GM18520 (cell line): ENCODE measurements around the gene TTC23L.
A peak's percentile ranks its signal among the peaks of the same experiment; 100 is the strongest.

Experiments
- ATAC-seq: cut with Tn5 transposase; IDR thresholded peaks from one replicate; pipeline ENCODE4 v1.9.1; 2021; ENCODE audit not compliant: unreplicated experiment

The TTC23L gene

DNA sequence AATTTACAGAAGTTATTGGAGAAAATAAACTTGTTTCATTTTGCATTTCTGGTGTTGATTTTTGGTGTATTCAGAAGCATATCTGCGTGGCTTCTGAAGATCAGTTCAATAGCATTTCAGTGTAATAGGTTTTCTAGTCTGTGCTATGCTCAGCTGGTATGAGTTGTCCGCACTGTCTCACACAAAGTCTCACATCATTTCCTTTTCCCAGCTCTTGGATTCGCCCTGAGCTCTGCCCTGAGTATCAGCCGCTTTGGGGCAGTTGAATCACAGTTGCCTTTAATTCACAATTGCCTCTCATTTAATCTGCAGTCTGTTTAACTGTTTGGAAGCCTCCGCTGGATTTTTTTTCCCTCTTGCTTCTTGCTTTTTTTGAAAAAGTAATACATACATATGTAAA, 6.4 kb upstream of the TTC23L start:
- no peak for ATAC-seq

DNA sequence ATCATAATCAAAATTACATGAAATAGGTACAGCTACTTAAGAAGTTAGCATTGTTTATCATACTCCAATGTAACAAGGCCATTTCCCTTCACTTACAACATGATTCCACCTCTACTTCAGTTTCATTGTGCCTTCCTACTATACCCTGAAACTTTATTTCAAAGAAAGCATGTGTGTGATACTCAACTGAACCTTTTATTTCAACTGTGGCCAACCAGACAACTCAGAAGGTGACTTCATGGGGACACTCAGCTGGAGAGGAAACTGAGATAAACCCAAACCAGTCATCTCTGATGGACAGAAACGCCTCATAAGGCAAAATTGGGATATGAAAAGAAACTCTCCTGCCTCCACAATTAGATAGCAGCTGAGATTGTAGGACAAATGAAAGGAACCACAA, 5.9 kb upstream of the TTC23L start:
- ATAC-seq: no peak

DNA sequence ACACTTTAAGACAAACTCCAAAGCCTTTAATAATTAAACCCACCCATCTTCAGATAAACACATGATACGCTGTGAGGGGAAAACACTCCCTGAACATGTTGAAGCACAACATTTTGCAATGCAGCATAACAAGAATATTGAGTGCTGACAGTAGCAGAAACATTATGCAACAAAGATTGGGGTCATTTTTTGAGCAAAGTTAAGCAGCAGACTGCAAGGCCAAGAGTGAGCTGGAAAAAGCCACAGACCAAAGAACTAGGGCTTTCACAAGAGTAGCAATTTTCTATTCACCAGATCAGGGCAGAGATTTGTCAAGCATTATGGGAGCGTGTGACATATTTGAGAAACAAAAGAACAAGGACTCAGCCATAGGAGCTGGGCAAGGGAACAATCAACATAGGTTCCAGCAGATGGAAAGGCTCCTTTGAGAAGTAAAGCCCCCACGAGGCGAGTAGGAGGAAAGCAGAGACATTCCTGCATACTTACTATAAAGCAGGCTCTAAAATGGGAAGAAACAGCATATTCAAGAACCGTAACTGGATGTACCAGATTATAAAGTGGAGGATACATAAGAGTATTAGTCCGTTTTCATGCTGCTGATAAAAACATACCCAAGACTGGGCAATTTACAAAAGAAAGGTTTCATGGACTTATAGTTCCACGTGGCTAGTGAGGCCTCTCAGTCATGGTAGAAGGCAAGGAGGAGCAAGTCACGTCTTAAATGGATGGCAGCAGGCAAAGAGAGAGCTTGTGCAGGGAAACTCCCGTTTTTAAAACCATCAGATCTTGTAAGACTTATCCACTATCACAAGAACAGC, 4.8 kb upstream of the TTC23L start:
- no peak for ATAC-seq

DNA sequence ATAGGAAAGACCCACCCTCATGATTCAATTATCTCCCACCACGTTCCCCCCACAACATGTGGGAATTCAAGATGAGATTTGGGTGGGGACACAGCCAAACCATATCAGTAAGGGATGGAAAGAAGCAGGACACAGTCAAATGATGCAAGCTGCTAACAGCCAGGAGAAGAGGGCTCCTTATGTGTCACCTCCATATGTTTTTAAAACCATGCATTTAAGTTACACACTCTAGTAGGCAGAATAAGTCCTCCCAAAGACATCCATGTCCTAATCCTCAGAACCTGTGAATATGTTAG, 4.2 kb upstream of the TTC23L start:
- ATAC-seq: no peak

- ATAC-seq: no peak
These were observed 3.3 kb upstream of the TTC23L start for GRCh38 chr5:34835664-34836063.

GRCh38 chr5:34841816-34842215, 2.9 kb downstream of the TTC23L start:
- ATAC-seq: no peak

- ATAC-seq: no peak
These were observed 3.6 kb downstream of the TTC23L start for GRCh38 chr5:34842554-34842953.

- no peak for ATAC-seq
These were observed 4.5 kb downstream of the TTC23L start for GRCh38 chr5:34843497-34843896.

- ATAC-seq: no peak
These were observed 5.1 kb downstream of the TTC23L start for GRCh38 chr5:34844106-34844505.

- no peak for ATAC-seq
These were observed 6.0 kb downstream of the TTC23L start for GRCh38 chr5:34844999-34845398.

DNA sequence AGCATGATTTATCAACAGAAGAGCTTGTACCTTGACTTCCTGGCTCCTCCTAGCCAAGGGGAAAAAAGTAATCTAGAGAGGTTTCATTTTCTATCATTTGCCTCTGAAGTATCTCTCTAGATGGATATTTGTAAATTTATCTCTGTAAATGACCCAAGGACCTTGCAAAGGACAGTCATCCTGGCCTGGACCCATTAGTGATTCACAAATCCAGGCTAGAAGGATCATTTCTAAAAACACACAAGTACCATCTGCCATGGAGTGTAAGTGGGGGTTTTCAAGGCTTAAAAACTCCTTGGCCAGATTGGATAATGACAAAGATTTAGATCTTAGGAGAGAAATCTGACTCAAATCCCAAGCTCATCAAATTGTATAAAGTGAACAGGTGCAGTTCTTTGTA, 8.1 kb downstream of the TTC23L start:
- ATAC-seq: no peak

DNA sequence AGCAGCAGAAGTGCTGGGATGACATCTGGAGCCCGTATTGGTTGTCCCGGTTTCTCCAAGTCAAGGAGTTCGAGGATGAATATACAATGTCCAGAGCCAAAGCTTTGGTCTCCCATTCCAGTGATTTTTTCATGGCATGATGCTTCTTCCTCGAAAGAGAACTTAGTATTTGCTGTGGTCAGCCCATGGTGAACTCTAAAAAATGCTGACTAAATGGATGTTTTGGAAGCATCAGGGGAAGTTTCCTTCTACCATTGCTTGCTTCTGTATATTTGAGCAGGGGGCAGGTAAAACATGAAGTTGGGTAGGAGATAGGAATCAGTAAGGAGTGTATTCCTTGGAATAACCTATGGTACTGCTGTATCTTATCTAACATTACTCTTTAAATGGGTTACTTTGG, 8.6 kb downstream of the TTC23L start:
- no peak for ATAC-seq

- ATAC-seq: no peak
These were observed 9.3 kb downstream of the TTC23L start for GRCh38 chr5:34848230-34848629.

DNA sequence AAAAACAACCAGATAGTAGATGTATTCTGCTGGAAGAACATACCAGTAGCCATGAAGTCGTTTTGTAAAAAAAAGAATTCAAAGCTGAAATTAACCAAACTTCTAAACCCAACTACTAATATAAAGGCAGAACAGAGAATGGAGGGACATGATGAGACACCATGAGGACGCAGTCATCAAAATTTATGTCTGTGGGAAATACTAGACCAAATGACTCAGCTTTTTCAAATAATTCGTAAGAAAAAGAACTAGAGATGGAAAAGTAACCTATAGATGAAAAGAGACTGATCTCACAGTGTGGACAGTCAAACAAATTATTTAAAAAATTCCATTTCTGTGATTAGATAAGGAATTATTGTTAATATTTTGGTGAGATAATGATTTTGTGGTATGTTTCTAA, 10.3 kb downstream of the TTC23L start:
- no peak for ATAC-seq

GRCh38 chr5:34854459-34855174, 15.7 kb downstream of the TTC23L start:
- peak; percentile 79 for ATAC-seq

GRCh38 chr5:34857161-34857560, 18.2 kb downstream of the TTC23L start:
- ATAC-seq: no peak

- no peak for ATAC-seq
These were observed 18.9 kb downstream of the TTC23L start for GRCh38 chr5:34857894-34858293.

DNA sequence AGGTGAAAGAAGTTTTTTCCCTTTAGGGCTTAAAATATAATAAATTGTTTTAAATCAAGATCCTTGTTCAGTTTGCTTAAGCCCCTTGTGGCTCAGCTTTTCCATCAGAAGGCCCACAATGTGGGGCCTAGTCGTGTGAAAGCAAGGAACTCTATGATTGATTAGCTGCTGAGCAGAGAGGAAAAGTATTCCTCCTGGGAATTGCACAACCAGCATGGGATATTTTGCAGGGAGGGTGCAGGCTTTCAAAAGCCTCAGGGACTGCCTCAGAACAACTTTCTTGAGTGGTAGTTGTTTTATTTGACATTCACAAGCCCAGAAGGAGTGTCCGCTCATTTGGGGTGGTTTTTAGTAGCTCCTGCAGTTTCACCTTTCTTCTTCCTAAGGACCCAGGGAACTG, 19.8 kb downstream of the TTC23L start:
- no peak for ATAC-seq

GRCh38 chr5:34859253-34859652, 20.3 kb downstream of the TTC23L start:
- ATAC-seq: no peak

GRCh38 chr5:34863946-34864345, 25.0 kb downstream of the TTC23L start:
- ATAC-seq: no peak

GRCh38 chr5:34865091-34865490, 26.1 kb downstream of the TTC23L start:
- no peak for ATAC-seq

GRCh38 chr5:34866989-34867471, 28.1 kb downstream of the TTC23L start:
- no peak for ATAC-seq

- ATAC-seq: no peak
These were observed 28.7 kb downstream of the TTC23L start for GRCh38 chr5:34867660-34868059.
